ENCODE results near the gene BIRC3. TPM values are rescaled to one million over a fixed set of nuclear protein-coding genes. Genes with fewer than 3 reads are reported as not detected.
"Not testable (repeated sequence)": the region's sequence is repeated elsewhere in the genome, so short reads cannot be mapped to it uniquely, and the experiment has no call there.

The BIRC3 gene
- total RNA-seq, 4 donors from 2014 or later: 3.4 to 30.2 (median 9.1) TPM

GRCh38 chr11:102357116-102357515, 39.8 kb downstream of the BIRC3 start:
- DNase-seq (ENCODE audit: low spot score) (no peak), ATAC-seq (ENCODE audit: low FRiP score) (no peak)
- TF ChIP-seq CTCF (IDR thresholded peaks at IDR 0.05): no peak

- DNase-seq (ENCODE audit: low spot score) (no peak), ATAC-seq (ENCODE audit: low FRiP score) (no peak)
- TF ChIP-seq CTCF (IDR thresholded peaks at IDR 0.05): no peak
Observed at GRCh38 chr11:102359372-102359771, 42.1 kb downstream of the BIRC3 start.

GRCh38 chr11:102360681-102361080, 43.4 kb downstream of the BIRC3 start:
- no peak for TF ChIP-seq CTCF (IDR thresholded peaks at IDR 0.05)
- DNase-seq (ENCODE audit: low spot score) (no peak), ATAC-seq (ENCODE audit: low FRiP score) (no peak)

GRCh38 chr11:102361086-102362031, 44.1 kb downstream of the BIRC3 start:
- DNase-seq (ENCODE audit: low spot score) (no peak), ATAC-seq (ENCODE audit: low FRiP score) (no peak)
- TF ChIP-seq CTCF (IDR thresholded peaks at IDR 0.05): no peak

DNA sequence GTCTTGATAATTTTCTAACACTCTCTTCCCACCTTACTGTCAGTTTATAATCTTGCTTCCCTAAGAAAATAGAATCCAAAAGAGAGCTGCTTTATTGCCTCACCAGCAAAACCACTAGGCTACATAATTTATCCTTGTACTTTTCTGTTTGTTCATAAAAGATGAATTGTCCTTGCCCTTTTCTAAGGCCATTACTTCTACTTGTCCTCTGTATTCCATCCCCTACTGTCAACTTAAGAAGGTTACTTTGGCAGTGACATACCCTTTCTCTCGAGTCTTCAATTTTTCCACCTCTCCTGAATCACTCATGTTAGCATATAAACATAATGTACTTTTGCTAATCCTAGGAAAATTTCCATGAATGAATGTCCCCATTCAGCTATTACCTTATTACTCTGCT, 47.7 kb downstream of the BIRC3 start:
- TF ChIP-seq CTCF (IDR thresholded peaks at IDR 0.05): no peak
- DNase-seq (ENCODE audit: low spot score): no peak
- no peak for ATAC-seq (ENCODE audit: low FRiP score)

DNA sequence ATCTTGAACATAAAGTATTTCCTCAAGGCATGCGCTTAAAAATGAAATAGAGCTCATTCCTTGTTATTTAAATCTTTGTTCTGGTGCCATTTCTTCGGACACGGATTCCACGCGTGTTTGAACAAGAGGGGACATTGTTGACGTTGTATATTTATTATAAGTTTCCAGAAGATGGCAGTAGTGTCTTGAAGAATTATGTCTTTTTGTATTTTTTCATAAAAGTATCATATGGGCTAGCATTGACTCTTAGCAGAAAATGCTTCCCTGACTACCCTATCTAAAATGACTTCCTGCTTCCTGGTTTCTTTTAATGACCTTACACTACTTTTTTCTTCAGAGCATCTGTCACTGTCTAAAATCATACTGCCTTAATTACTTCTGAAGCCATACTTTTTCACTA, 50.1 kb downstream of the BIRC3 start:
- DNase-seq (ENCODE audit: low spot score) (no peak), ATAC-seq (ENCODE audit: low FRiP score) (no peak)
- TF ChIP-seq CTCF (IDR thresholded peaks at IDR 0.05): no peak

DNA sequence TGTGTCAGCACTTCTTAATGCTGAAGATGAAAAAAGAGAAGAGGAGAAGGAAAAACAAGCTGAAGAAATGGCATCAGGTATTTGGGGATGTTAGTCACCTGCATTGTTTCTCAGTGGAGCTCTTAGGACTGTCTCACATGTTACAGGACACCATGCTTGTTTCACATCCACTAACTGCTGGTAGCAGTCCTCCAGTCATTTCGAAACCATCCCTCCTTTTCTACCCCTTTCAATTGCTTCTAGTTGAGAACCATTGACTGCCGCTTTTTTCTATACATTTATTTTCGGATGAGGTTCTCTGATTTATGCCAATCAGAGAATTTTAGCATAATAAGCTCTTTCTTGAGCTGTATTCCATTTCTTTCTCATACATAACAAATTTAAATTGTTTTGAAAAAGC, 51.2 kb downstream of the BIRC3 start:
- ATAC-seq (ENCODE audit: low FRiP score): no peak
- no peak for DNase-seq (ENCODE audit: low spot score)
- no peak for TF ChIP-seq CTCF (IDR thresholded peaks at IDR 0.05)

GRCh38 chr11:102374633-102375424, 57.5 kb downstream of the BIRC3 start:
- not testable (repeated sequence) for ATAC-seq (ENCODE audit: low FRiP score); DNase-seq (ENCODE audit: low spot score)

Data from omental fat pad (tissue), 4 donors.